CD4-positive, alpha-beta memory T cell (primary cell): ENCODE results near the gene EBP. TPM values are rescaled to one million over a fixed set of nuclear protein-coding genes. Genes with fewer than 3 reads are reported as not detected.
"Not testable (repeated sequence)": the region's sequence is repeated elsewhere in the genome, so short reads cannot be mapped to it uniquely, and the experiment has no call there.

Experiments used
- CTCF ChIA-PET: fragments of 350-600 bp; sonication (Branson Sonifier 250); formaldehyde crosslinking; loops from one replicate; lab custom pipeline; 2021; ENCODE audit warnings: inconsistent platforms; ENCODE audit not compliant: partially characterized antibody; lab: Charles Lee
- POLR2A ChIA-PET: fragments of 350-600 bp; sonication (Branson Sonifier 250); formaldehyde crosslinking; loops from one replicate; lab custom pipeline; 2021; ENCODE audit not compliant: partially characterized antibody; lab: Charles Lee
- DNase-seq, 5 donors: peaks; one replicate each; pipeline versions ENCODE4 v3.0.0 to v3.0.0-alpha.2; 2020 to 2022; ENCODE audit warnings: mixed read lengths in 1 of 5
- H3K27ac ChIP-seq: one replicate; pipeline ENCODE4 v1.7.0; 2013; ENCODE audit warnings: low read depth, low read length
- H3K27me3 ChIP-seq: 2 replicates; pipeline ENCODE4 v1.7.0; 2013; ENCODE audit warnings: mild to moderate bottlenecking, low read length, moderate library complexity; ENCODE audit not compliant: insufficient read depth
- H3K36me3 ChIP-seq: 2 replicates; pipeline ENCODE4 v1.7.0; 2013; ENCODE audit warnings: mild to moderate bottlenecking, low read length, moderate library complexity; ENCODE audit not compliant: insufficient read depth
- H3K4me1 ChIP-seq: 2 replicates; pipeline ENCODE4 v1.7.0; 2013; ENCODE audit warnings: mild to moderate bottlenecking, low read length, moderate library complexity; ENCODE audit not compliant: insufficient read depth
- H3K4me3 ChIP-seq, 2 donors: one replicate each; pipeline ENCODE4 v1.7.0; 2013; ENCODE audit warnings: low read length in 2 of 2, mild to moderate bottlenecking in 1 of 2
- H3K9me3 ChIP-seq, 2 donors: one replicate each; pipeline ENCODE4 v1.7.0; 2013; ENCODE audit warnings: low read length in 2 of 2, control low read depth in 1 of 2; ENCODE audit not compliant: control insufficient read depth in 1 of 2
- H3K27ac Mint-ChIP-seq, 7 donors: one replicate each; pipeline ENCODE4 v1.8.0; 2020 to 2021; ENCODE audit warnings: mixed read lengths in 7 of 7, mild to moderate bottlenecking in 6 of 7, inconsistent platforms in 3 of 7, moderate library complexity in 3 of 7
- H3K27me3 Mint-ChIP-seq, 2 donors: one replicate each; pipeline ENCODE4 v1.8.0; 2020 to 2021; ENCODE audit warnings: mixed read lengths in 2 of 2
- H3K36me3 Mint-ChIP-seq, 2 donors: one replicate each; pipeline ENCODE4 v1.8.0; 2020 to 2021; ENCODE audit warnings: mixed read lengths in 2 of 2, inconsistent platforms in 1 of 2, mild to moderate bottlenecking in 1 of 2
- H3K4me1 Mint-ChIP-seq, 4 donors: one replicate each; pipeline ENCODE4 v1.8.0; 2020 to 2021; ENCODE audit warnings: mixed read lengths in 4 of 4, mild to moderate bottlenecking in 1 of 4
- H3K4me3 Mint-ChIP-seq, 8 donors: one replicate each; pipeline ENCODE4 v1.8.0; 2020 to 2021; ENCODE audit warnings: mixed read lengths in 8 of 8, mild to moderate bottlenecking in 7 of 8, moderate library complexity in 6 of 8, inconsistent platforms in 3 of 8
- H3K9me3 Mint-ChIP-seq, 8 donors: one replicate each; pipeline ENCODE4 v1.8.0; 2020 to 2021; ENCODE audit warnings: mixed read lengths in 8 of 8, mild to moderate bottlenecking in 5 of 8, inconsistent platforms in 3 of 8, moderate library complexity in 1 of 8
- intact Hi-C: fragments of 100-400 bp; cut with micrococcal nuclease; formaldehyde crosslinking; loops from one replicate; pipeline ENCODE4 v1.15.1; 2023
- polyA plus RNA-seq, 2 donors: library from polyadenylated mRNA; unstranded; fragments of 300-500 nt; fragmentation: Illumina TruSeq; gene quantifications; one replicate each; pipeline ENCODE4 v1.2.3, GENCODE V29; 2021
- total RNA-seq, 2 experiments: library from RNA; stranded (reverse); gene quantifications; one replicate each; pipeline ENCODE4 v1.2.3, GENCODE V29; 2021

Gene EBP
- total and polyA plus RNA-seq, 4 experiments from 2014 or later = 32.1 to 130 (median 58.2) TPM

GRCh38 chrX:48520455-48520854 is 1.2 kb upstream of the EBP start:
- Histone ChIP-seq H3K9me3 (no peaks in the 10 kb centered on the region), H3K4me1 (peaks cover 28% of the 10 kb centered on the region), H3K36me3 (no peaks in the 10 kb centered on the region), H3K4me3 (no peak overlapping the region), H3K27me3 (no peaks in the 10 kb centered on the region), H3K27ac (no peak overlapping the region)
- DNase-seq = no peak
- no peaks in the 10 kb centered on the region for H3K27me3 Mint-ChIP-seq
- peak overlapping the region; percentile 89 to 98 (median 97) for H3K27ac Mint-ChIP-seq
- intact Hi-C loops = loop anchor here (5.0 kb wide), 1 partner anchor 448 kb away; the partner anchor contains the start of gene ZNF630
- peak overlapping the region; percentile 86 to 93 (median 90) for H3K4me3 Mint-ChIP-seq
- POLR2A ChIA-PET = interaction anchor here (3.4 to 4.0 kb wide), 3 partner anchors 12 to 54 kb away, joined by 17 to 46 read pairs (median 19); partner anchors contain the start of genes PORCN, RBM3 and TBC1D25
- H3K36me3 Mint-ChIP-seq = peaks cover 7 to 19% of the 10 kb centered on the region in 2 donors
- H3K9me3 Mint-ChIP-seq = peaks cover 0 to 6% (median 0%) of the 10 kb centered on the region in 8 donors
- CTCF ChIA-PET = no interaction called here
- H3K4me1 Mint-ChIP-seq = peaks cover 16 to 37% (median 23%) of the 10 kb centered on the region in 4 donors

GRCh38 chrX:48520976-48521352 is 644 bp upstream of the EBP start:
- Histone ChIP-seq H3K4me3 (peak overlapping the region; percentile 46 to 65), H3K9me3 (no peaks in the 10 kb centered on the region), H3K4me1 (peaks cover 28% of the 10 kb centered on the region), H3K27me3 (no peaks in the 10 kb centered on the region), H3K27ac (peak overlapping the region; percentile 63), H3K36me3 (no peaks in the 10 kb centered on the region)
- POLR2A ChIA-PET = interaction anchor here (1.6 to 4.0 kb wide), 4 partner anchors 11 to 53 kb away, joined by 3 to 46 read pairs (median 18); partner anchors contain the start of genes PORCN, RBM3 and TBC1D25
- Mint-ChIP-seq H3K27ac (peak overlapping the region; percentile 89 to 98 (median 97)), H3K4me3 (peak overlapping the region; percentile 86 to 93 (median 90)), H3K36me3 (peaks cover 7 to 17% of the 10 kb centered on the region in 2 donors), H3K9me3 (peaks cover 0 to 6% (median 0%) of the 10 kb centered on the region in 8 donors), H3K4me1 (peaks cover 16 to 37% (median 22%) of the 10 kb centered on the region in 4 donors), H3K27me3 (no peaks in the 10 kb centered on the region)
- DNase-seq = no peak
- CTCF ChIA-PET = no interaction called here
- intact Hi-C loops = loop anchor here (1.0 to 5.0 kb wide), 4 partner anchors 13 to 449 kb away; partner anchors contain the start of genes FTSJ1, PORCN, TBC1D25 and ZNF630

- Mint-ChIP-seq H3K4me3 (peak overlapping the region; percentile 86 to 93 (median 90)), H3K4me1 (peaks cover 11 to 36% (median 22%) of the 10 kb centered on the region in 4 donors), H3K36me3 (peaks cover 3 to 14% of the 10 kb centered on the region in 2 donors), H3K27me3 (no peaks in the 10 kb centered on the region), H3K27ac (peak overlapping the region; percentile 76 to 97 (median 93)), H3K9me3 (peaks cover 0 to 3% (median 0%) of the 10 kb centered on the region in 8 donors)
- H3K4me3 ChIP-seq = peak overlapping the region; percentile 52 to 73
- no peaks in the 10 kb centered on the region for H3K9me3 ChIP-seq
- H3K27me3 ChIP-seq = no peaks in the 10 kb centered on the region
- peaks cover 23% of the 10 kb centered on the region for H3K4me1 ChIP-seq
- peak overlapping the region; percentile 63 for H3K27ac ChIP-seq
- intact Hi-C loops = loop anchor here (5.0 kb wide), 1 partner anchor 450 kb away; the partner anchor contains the start of gene ZNF630
- DNase-seq = no peak
- peaks cover 10% of the 10 kb centered on the region for H3K36me3 ChIP-seq
- ChIA-PET POLR2A (interaction anchor here (1.0 to 4.0 kb wide), 5 partner anchors 10 to 52 kb away, joined by 3 to 46 read pairs (median 17); partner anchors contain the start of genes FTSJ1, PORCN, RBM3 and TBC1D25), CTCF (interaction anchor here (1.0 to 1.4 kb wide), 2 partner anchors 9 to 17 kb away, joined by 3 to 4 read pairs; no protein-coding TSS in a partner anchor)
Measured at GRCh38 chrX:48522291-48522690, 683 bp downstream of the EBP start.

- ChIA-PET CTCF (no interaction called here), POLR2A (no interaction called here)
- intact Hi-C loops = loop anchor here (5.0 kb wide), 1 partner anchor 451 kb away; the partner anchor contains the start of gene ZNF630
- Mint-ChIP-seq H3K4me1 (peaks cover 11 to 35% (median 22%) of the 10 kb centered on the region in 4 donors), H3K4me3 (peak overlapping the region; percentile 22 to 84 (median 60)), H3K36me3 (peaks cover 9 to 27% of the 10 kb centered on the region in 2 donors), H3K9me3 (peaks cover 0 to 3% (median 0%) of the 10 kb centered on the region in 8 donors), H3K27ac (peak overlapping the region in 5 of 7 donors; percentile 16 to 82 (median 64)), H3K27me3 (no peaks in the 10 kb centered on the region)
- DNase-seq = no peak
- H3K9me3 ChIP-seq = no peaks in the 10 kb centered on the region
- no peak overlapping the region for H3K4me3 ChIP-seq
- H3K36me3 ChIP-seq = peaks cover 22% of the 10 kb centered on the region
- peaks cover 22% of the 10 kb centered on the region for H3K4me1 ChIP-seq
- no peak overlapping the region for H3K27ac ChIP-seq
- no peaks in the 10 kb centered on the region for H3K27me3 ChIP-seq
Measured at GRCh38 chrX:48523682-48524081, 2.1 kb downstream of the EBP start.

GRCh38 chrX:48525853-48526252 is 4.2 kb downstream of the EBP start:
- H3K36me3 ChIP-seq = peaks cover 22% of the 10 kb centered on the region
- H3K9me3 Mint-ChIP-seq, H3K27ac Mint-ChIP-seq, H3K27me3 Mint-ChIP-seq, H3K9me3 ChIP-seq, H3K4me3 ChIP-seq, H3K4me1 ChIP-seq, intact Hi-C loops, H3K27me3 ChIP-seq, H3K4me3 Mint-ChIP-seq, H3K27ac ChIP-seq, DNase-seq: not testable (repeated sequence)
- peaks cover 5 to 20% (median 11%) of the 10 kb centered on the region in 4 donors for H3K4me1 Mint-ChIP-seq
- POLR2A ChIA-PET = interaction anchor here (0.6 to 1.4 kb wide), 3 partner anchors 13 to 157 kb away, joined by 3 to 5 read pairs (median 3); no protein-coding TSS in a partner anchor
- H3K36me3 Mint-ChIP-seq = peaks cover 11 to 28% of the 10 kb centered on the region in 2 donors
- CTCF ChIA-PET = interaction anchor here (0.7 kb wide), 1 partner anchor 14 kb away, joined by 4 read pairs; the partner anchor contains the start of gene TBC1D25

GRCh38 chrX:48530736-48531135 is 9.1 kb downstream of the EBP start:
- no peak overlapping the region for H3K27ac ChIP-seq
- Mint-ChIP-seq H3K9me3 (no peaks in the 10 kb centered on the region), H3K36me3 (peaks cover 8 to 23% of the 10 kb centered on the region in 2 donors), H3K4me1 (peaks cover 6 to 15% (median 11%) of the 10 kb centered on the region in 4 donors), H3K4me3 (no peak overlapping the region), H3K27ac (peak overlapping the region in 2 of 7 donors; percentile 6 to 39), H3K27me3 (no peaks in the 10 kb centered on the region)
- CTCF ChIA-PET = no interaction called here
- intact Hi-C loops = no loop called here
- POLR2A ChIA-PET = interaction anchor here (0.9 kb wide), 1 partner anchor 44 kb away, joined by 3 read pairs; the partner anchor contains the start of gene RBM3
- no peak overlapping the region for H3K4me3 ChIP-seq
- peaks cover 22% of the 10 kb centered on the region for H3K36me3 ChIP-seq
- H3K27me3 ChIP-seq = no peaks in the 10 kb centered on the region
- H3K9me3 ChIP-seq = no peaks in the 10 kb centered on the region
- no peak for DNase-seq
- H3K4me1 ChIP-seq = peaks cover 10% of the 10 kb centered on the region
